Breast epithelium (tissue), 4 donors: ENCODE measurements around the gene ULK1. TPM values are rescaled to one million over a fixed set of nuclear protein-coding genes. Genes with fewer than 3 reads are reported as not detected.
"Not testable (repeated sequence)": the region's sequence is repeated elsewhere in the genome, so short reads cannot be mapped to it uniquely, and the experiment has no call there.

ENCODE experiments used
- DNase-seq, 2 donors: peaks; one replicate each; pipeline ENCODE4 v3.0.0-alpha.2; 2019; ENCODE audit warnings: low spot score in 2 of 2
- H3K27ac ChIP-seq, 2 donors: fragments of 200-600 bp; sonication (generic) in 1 of 2; one replicate each; pipeline ENCODE4 v1.5.1; 2016 to 2019; ENCODE audit warnings: mild to moderate bottlenecking in 1 of 2
- H3K27me3 ChIP-seq, 2 donors: fragments of 200-600 bp; sonication (generic) in 1 of 2; one replicate each; pipeline versions ENCODE4 v1.5.1 to v1.6.0; 2017 to 2019; ENCODE audit warnings: control low read depth in 1 of 2, mild to moderate bottlenecking in 1 of 2
- H3K36me3 ChIP-seq: fragments of 200-600 bp; one replicate; pipeline ENCODE4 v1.5.1; 2019
- H3K4me1 ChIP-seq, 2 donors: fragments of 200-600 bp; sonication (generic); one replicate each; pipeline ENCODE4 v1.5.1; 2016 to 2019; ENCODE audit warnings: control low read depth in 1 of 2
- H3K4me3 ChIP-seq, 3 donors: fragments of 200-600 bp; sonication (generic); 1 replicate in 2 of 3; 2 replicates in 1 of 3; pipeline ENCODE4 v1.5.1; 2016 to 2019; ENCODE audit warnings: mild to moderate bottlenecking in 3 of 3, moderate library complexity in 2 of 3
- H3K9me3 ChIP-seq, 2 donors: fragments of 200-600 bp; sonication (generic) in 1 of 2; one replicate each; pipeline ENCODE4 v1.5.1; 2016 to 2019; ENCODE audit warnings: control low read depth in 1 of 2
- CTCF ChIP-seq, 3 donors: fragments of 450-650 bp; IDR thresholded peaks; one replicate each; pipeline ENCODE4 v1.5.1; 2016 to 2017; ENCODE audit warnings: antibody characterized with exemption in 3 of 3, mild to moderate bottlenecking in 3 of 3, moderate library complexity in 3 of 3
- POLR2A ChIP-seq: fragments of 450-650 bp; IDR thresholded peaks from one replicate; pipeline ENCODE4 v1.6.1; 2016; ENCODE audit warnings: antibody characterized with exemption, mild to moderate bottlenecking, moderate library complexity
- POLR2AphosphoS5 ChIP-seq, 3 donors: sonication (generic); formaldehyde crosslinking; IDR thresholded peaks; one replicate each; pipeline ENCODE4 v1.6.1; 2017; ENCODE audit warnings: antibody characterized with exemption in 3 of 3
- intact Hi-C: fragments of 100-400 bp; cut with DNase I; formaldehyde crosslinking; loops from one replicate; pipeline ENCODE4 v1.15.1; 2023; ENCODE audit warnings: low total_unique reads
- total RNA-seq, 3 donors: library from RNA; depleted of rRNA; stranded (reverse); fragments of >200 nt; gene quantifications; one replicate each; pipeline ENCODE4 v1.1.0, GENCODE V29; 2016

The ULK1 gene
- total RNA-seq, 3 donors from 2014 or later, result 14.8 to 18.6 (median 17.0) TPM

GRCh38 chr12:131885543-131886057 lies 8.8 kb upstream of the ULK1 start:
- TF ChIP-seq POLR2A (no peak), POLR2AphosphoS5 (IDR thresholded peaks at IDR 0.05) (no peak), CTCF (IDR thresholded peaks at IDR 0.05) (no peak)
- Histone ChIP-seq H3K4me1 (no peaks in the 10 kb centered on the region), H3K4me3 (no peak overlapping the region), H3K27me3 (no peaks in the 10 kb centered on the region), H3K9me3 (peaks cover 0 to 5% of the 10 kb centered on the region in 2 donors), H3K36me3 (no peaks in the 10 kb centered on the region), H3K27ac (no peak overlapping the region)
- intact Hi-C loops, result no loop called here
- no peak for DNase-seq

GRCh38 chr12:131891722-131892121 lies 2.7 kb upstream of the ULK1 start:
- H3K27me3 ChIP-seq, H3K9me3 ChIP-seq, H3K27ac ChIP-seq, H3K4me1 ChIP-seq, DNase-seq, intact Hi-C loops, H3K4me3 ChIP-seq, H3K36me3 ChIP-seq: not testable (repeated sequence)

GRCh38 chr12:131892711-131893604 lies 1.5 kb upstream of the ULK1 start:
- no peaks in the 10 kb centered on the region for H3K36me3 ChIP-seq
- H3K4me3 ChIP-seq, result no peak overlapping the region
- H3K4me1 ChIP-seq, result peaks cover 4 to 7% of the 10 kb centered on the region in 2 donors
- TF ChIP-seq POLR2AphosphoS5 (IDR thresholded peaks at IDR 0.05) (no peak), POLR2A (no peak), CTCF (IDR thresholded peaks at IDR 0.05) (no peak)
- H3K27me3 ChIP-seq, result no peaks in the 10 kb centered on the region
- intact Hi-C loops, result no loop called here
- H3K9me3 ChIP-seq, result no peaks in the 10 kb centered on the region
- peak in 1 of 2 donors; percentile 18 for DNase-seq
- H3K27ac ChIP-seq, result no peak overlapping the region

- DNase-seq, result no peak
- intact Hi-C loops, result no loop called here
These were observed 663 bp upstream of the ULK1 start for GRCh38 chr12:131893605-131894312.

More at GRCh38 chr12:131893605-131894312, 663 bp upstream of the ULK1 start:
- peak overlapping the region; percentile 66 to 83 (median 81) for H3K4me3 ChIP-seq
- H3K9me3 ChIP-seq, result no peaks in the 10 kb centered on the region
- no peaks in the 10 kb centered on the region for H3K36me3 ChIP-seq
- TF ChIP-seq CTCF (IDR thresholded peaks at IDR 0.05) (no peak), POLR2A (no peak), POLR2AphosphoS5 (IDR thresholded peaks at IDR 0.05) (no peak)
- H3K4me1 ChIP-seq, result peaks cover 4 to 7% of the 10 kb centered on the region in 2 donors
- peak overlapping the region; percentile 95 to 99 for H3K27ac ChIP-seq
- no peaks in the 10 kb centered on the region for H3K27me3 ChIP-seq
